GM10266 (cell line): ENCODE measurements around the gene RAPGEF5.

ENCODE experiments used
- DNase-seq: peaks from one replicate; pipeline ENCODE4 v3.0.0; 2012; ENCODE audit errors: extremely low spot score
- TF ChIP-seq, protein P1 (sequence below): IDR thresholded peaks from 2 replicates; pipeline ENCODE4 v1.5.1; 2012; ENCODE audit warnings: mild to moderate bottlenecking, low read depth; ENCODE audit not compliant: control insufficient read depth, insufficient read depth; ENCODE audit errors: missing control alignments

Gene RAPGEF5

DNA sequence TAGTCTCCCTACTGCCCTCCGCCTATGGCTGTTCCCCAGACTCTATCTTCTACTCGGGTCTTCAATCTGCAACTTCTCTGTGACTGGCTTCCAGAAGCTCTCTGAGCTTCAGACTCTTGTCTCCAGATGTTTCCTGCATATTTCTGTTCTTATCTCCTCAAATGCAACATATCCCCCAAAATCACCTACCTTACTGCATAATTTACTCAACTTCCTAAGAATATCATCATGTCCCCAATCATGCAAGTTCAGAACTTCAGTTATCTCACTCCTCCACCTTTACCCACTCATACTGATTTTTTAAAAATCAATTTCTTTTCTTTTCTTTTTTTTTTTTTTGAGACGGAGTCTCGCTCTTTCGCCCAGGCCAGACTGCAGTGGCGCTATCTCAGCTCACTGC lies 68.8 kb downstream of the RAPGEF5 start:
- no peak for DNase-seq
- TF ChIP-seq, protein P1, sequence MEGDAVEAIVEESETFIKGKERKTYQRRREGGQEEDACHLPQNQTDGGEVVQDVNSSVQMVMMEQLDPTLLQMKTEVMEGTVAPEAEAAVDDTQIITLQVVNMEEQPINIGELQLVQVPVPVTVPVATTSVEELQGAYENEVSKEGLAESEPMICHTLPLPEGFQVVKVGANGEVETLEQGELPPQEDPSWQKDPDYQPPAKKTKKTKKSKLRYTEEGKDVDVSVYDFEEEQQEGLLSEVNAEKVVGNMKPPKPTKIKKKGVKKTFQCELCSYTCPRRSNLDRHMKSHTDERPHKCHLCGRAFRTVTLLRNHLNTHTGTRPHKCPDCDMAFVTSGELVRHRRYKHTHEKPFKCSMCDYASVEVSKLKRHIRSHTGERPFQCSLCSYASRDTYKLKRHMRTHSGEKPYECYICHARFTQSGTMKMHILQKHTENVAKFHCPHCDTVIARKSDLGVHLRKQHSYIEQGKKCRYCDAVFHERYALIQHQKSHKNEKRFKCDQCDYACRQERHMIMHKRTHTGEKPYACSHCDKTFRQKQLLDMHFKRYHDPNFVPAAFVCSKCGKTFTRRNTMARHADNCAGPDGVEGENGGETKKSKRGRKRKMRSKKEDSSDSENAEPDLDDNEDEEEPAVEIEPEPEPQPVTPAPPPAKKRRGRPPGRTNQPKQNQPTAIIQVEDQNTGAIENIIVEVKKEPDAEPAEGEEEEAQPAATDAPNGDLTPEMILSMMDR, result no peak

DNA sequence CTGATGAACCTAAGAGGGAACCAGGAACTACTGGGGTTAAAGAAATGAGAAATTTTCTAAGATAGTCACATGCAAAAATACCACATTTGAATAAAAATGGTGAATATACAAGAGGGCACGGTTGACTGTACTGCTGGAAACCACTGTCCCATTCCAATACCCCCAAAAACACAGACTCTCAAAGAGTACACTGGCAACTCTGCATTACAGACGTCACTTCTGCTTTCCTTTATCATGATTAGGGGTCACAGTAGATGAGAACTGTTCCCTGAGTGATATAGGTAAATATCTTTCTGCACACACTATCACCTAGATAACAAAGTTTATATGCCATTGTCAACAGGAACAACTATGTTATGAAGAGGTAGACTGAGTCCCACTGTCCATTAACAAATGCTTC lies 69.5 kb downstream of the RAPGEF5 start:
- TF ChIP-seq, protein P1, result no peak
- DNase-seq, result no peak

DNA sequence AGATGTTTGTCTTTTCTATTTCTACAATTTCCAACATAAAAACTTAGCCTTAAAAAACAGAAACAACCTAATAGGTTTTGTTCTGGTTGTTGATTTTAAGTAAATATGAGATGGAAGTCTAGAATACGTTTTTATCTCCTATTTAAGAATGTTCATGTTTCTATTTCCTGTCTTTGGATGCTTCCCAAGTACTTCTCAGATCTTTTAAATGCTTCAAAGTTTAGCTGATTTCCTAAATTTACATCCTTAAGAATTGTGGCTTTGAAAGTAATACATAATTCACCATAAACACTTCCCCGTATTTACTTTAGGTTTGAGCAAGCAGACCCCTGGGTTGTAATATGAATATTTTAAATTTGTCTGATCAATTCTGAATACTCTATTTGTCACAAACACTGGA lies 70.5 kb downstream of the RAPGEF5 start:
- no peak for DNase-seq
- TF ChIP-seq, protein P1, result no peak

DNA sequence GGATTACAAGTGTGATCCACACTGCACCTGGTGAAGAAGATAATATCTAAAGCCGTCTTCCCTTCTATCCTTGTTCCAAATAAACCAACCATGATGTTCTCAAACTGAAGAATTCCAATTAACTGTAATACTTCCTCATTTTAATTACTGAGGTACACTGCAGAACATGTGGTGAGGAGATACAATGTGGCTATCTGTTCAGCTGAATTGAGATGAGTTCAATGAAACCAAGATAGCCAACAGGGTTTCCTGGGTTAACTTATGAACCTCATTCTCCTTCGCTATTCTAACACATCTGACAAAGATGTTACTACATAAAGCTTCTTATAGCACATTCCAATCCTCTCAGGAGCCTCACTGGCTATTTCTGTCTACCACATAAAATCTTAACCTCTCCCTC lies 75.5 kb downstream of the RAPGEF5 start:
- no peak for DNase-seq
- TF ChIP-seq, protein P1, result no peak

DNA sequence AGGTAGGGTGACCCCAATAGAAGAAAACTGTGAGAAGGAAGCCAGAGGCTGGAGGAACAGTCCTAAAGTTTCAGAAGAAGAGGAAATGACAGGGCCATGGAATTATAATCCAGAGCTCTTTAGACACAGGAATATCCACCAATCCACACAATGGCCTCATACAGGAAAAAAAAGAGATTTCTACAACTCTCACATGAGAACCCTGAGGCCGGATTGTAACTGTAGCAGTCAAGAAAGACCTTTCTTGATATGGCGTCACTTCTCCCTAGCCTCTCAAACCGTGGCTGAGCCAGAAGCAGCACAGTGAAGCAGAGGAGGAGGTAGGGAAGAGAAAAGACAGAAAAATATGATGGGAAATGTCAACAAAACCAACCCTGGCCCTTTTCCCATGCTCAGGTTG lies 76.9 kb downstream of the RAPGEF5 start:
- no peak for DNase-seq
- TF ChIP-seq, protein P1, result no peak

DNA sequence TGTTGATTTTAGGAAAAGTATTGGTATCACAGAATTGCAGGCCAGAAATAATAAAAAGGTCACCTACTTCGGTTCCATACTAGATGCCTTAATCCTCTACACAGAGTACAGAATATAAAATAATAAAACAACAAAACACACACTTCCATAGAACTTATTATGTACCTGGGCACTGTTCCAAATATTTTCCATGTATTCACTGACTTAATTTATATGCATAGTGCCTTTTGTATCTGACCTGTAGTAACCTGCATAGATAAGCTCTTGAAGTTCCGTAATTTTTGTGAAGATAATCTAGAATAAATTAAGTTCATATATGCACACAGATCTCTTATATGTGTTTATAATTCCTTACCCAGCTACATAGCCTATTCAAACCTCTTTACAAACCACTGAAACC lies 78.3 kb downstream of the RAPGEF5 start:
- TF ChIP-seq, protein P1, result no peak
- no peak for DNase-seq

DNA sequence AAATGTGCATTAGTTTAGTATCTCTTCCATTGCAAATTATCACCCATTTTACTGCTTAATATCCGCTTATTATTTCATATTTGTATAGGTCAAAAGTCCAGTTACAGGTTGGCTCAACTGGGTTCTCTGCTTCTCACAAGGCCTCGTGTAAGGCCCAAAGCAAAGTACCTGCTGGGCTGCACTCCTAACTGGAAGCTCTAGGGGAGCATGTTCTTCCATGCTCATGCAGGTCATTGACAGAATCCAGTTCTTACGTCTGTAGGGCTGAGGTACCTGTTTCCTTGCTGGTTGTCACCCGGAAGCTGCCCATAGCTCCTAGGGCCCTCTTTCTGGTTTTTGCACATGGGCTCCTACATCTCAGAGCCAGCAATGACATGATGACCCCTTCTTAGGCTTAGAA lies 79.6 kb downstream of the RAPGEF5 start:
- TF ChIP-seq, protein P1, result no peak
- no peak for DNase-seq
